DOHH2 (cell line): ENCODE measurements around the gene PDIA4.

Experiments
- H3F3A ChIP-seq: fragments of 200-600 bp; sonication (generic), shearing (Covaris generic); 2 replicates; pipeline ENCODE4 v1.6.0; 2016; ENCODE audit warnings: antibody characterized with exemption, mild to moderate bottlenecking; ENCODE audit not compliant: control insufficient read depth, insufficient read depth
- H3K27ac ChIP-seq: fragments of 200-600 bp; sonication (generic); 2 replicates; pipeline ENCODE4 v1.5.1; 2014; ENCODE audit warnings: low read depth, mild to moderate bottlenecking, low read length, moderate library complexity
- H3K27me3 ChIP-seq: fragments of 200-600 bp; sonication (generic); 2 replicates; pipeline ENCODE4 v1.6.1; 2014; ENCODE audit warnings: mild to moderate bottlenecking, low read length, mixed read lengths; ENCODE audit not compliant: control insufficient read depth
- H3K36me3 ChIP-seq: fragments of 200-600 bp; sonication (generic); 2 replicates; pipeline ENCODE4 v1.6.1; 2014; ENCODE audit warnings: mild to moderate bottlenecking, low read length, moderate library complexity, mixed read lengths; ENCODE audit not compliant: control insufficient read depth
- H3K4me1 ChIP-seq: fragments of 200-600 bp; sonication (generic); 2 replicates; pipeline ENCODE4 v1.6.1; 2014; ENCODE audit warnings: mild to moderate bottlenecking, low read length, mixed read lengths; ENCODE audit not compliant: control insufficient read depth
- H3K4me2 ChIP-seq: fragments of 200-600 bp; sonication (generic); 2 replicates; pipeline ENCODE4 v1.6.0; 2014; ENCODE audit warnings: mild to moderate bottlenecking, low read length, moderate library complexity
- H3K4me3 ChIP-seq: fragments of 200-600 bp; sonication (generic); 2 replicates; pipeline ENCODE4 v1.5.1; 2014; ENCODE audit warnings: mild to moderate bottlenecking, low read length, mixed read lengths
- H3K79me2 ChIP-seq: fragments of 200-600 bp; sonication (generic); 2 replicates; pipeline ENCODE4 v1.6.1; 2014; ENCODE audit warnings: mild to moderate bottlenecking, low read length, mixed read lengths; ENCODE audit not compliant: control insufficient read depth
- H3K9me2 ChIP-seq: fragments of 200-600 bp; sonication (generic); replicated peaks from 2 replicates; pipeline ENCODE4 v1.6.1; 2014; ENCODE audit warnings: mild to moderate bottlenecking, low read length, mixed read lengths; ENCODE audit not compliant: control insufficient read depth
- H3K9me3 ChIP-seq: fragments of 200-600 bp; sonication (generic); 2 replicates; pipeline ENCODE4 v1.6.1; 2014; ENCODE audit warnings: antibody characterized with exemption, low read length, mixed read lengths; ENCODE audit not compliant: control insufficient read depth, insufficient read depth
- H4K20me1 ChIP-seq: fragments of 200-600 bp; sonication (generic); 2 replicates; pipeline ENCODE4 v1.6.0; 2014; ENCODE audit warnings: low read depth, mild to moderate bottlenecking, antibody characterized with exemption, low read length, moderate library complexity; ENCODE audit not compliant: control insufficient read depth, insufficient read depth
- CTCF ChIP-seq: fragments of 200-600 bp; sonication (generic); IDR thresholded peaks from one replicate; pipeline ENCODE4 v1.5.1; 2014; ENCODE audit warnings: antibody characterized with exemption, mild to moderate bottlenecking, low read depth, low read length; ENCODE audit not compliant: poor library complexity, severe bottlenecking
- EZH2phosphoT487 ChIP-seq: fragments of 200-600 bp; sonication (generic); IDR thresholded peaks from 2 replicates; pipeline ENCODE4 v1.6.1; 2017; ENCODE audit warnings: borderline replicate concordance, mild to moderate bottlenecking, antibody characterized with exemption, low read length, moderate library complexity, mixed read lengths

Gene PDIA4

GRCh38 chr7:149028346-149029109 is at the start of gene PDIA4:
Gene PDIA4 (minus strand): TSS chr7:149028505. CDS start chr7:149028408, 97 bp downstream.
- H3K27ac ChIP-seq: peak within 1 kb of the TSS; percentile 75
- peak within 1 kb of the TSS; percentile 88 for H3K4me2 ChIP-seq
- 0 out of 2 replicates have a peak, but pooled peaks cover 13% of the 10 kb centered on the region for H4K20me1 ChIP-seq
- H3K27me3 ChIP-seq: no peaks in the 10 kb centered on the region
- peaks cover 31% of the 10 kb centered on the region for H3K4me1 ChIP-seq
- TF ChIP-seq EZH2phosphoT487: no peak
- peak; percentile 26 for TF ChIP-seq CTCF
- H3K36me3 ChIP-seq: peaks cover 30% of the 10 kb centered on the region
- no peaks in the 10 kb centered on the region for H3K9me3 ChIP-seq
- peak within 1 kb of the TSS; percentile 80 for H3K4me3 ChIP-seq
- H3K9me2 ChIP-seq: no peaks in the 10 kb centered on the region
- H3K79me2 ChIP-seq: peaks cover 51% of the 10 kb centered on the region
- H3F3A ChIP-seq: peaks cover 2% of the 10 kb centered on the region; the same call in 1 of the 2 replicates

GRCh38 chr7:149077594-149077993 is 49.3 kb upstream of the PDIA4 start:
- no peaks in the 10 kb centered on the region for H3F3A ChIP-seq
- no peak overlapping the region for H3K4me3 ChIP-seq
- no peak overlapping the region for H3K27ac ChIP-seq
- H4K20me1 ChIP-seq: no peaks in the 10 kb centered on the region; the same call in 1 of the 2 replicates
- TF ChIP-seq EZH2phosphoT487 (no peak), CTCF (no peak)
- no peak overlapping the region for H3K4me2 ChIP-seq
- peaks cover 15% of the 10 kb centered on the region for H3K79me2 ChIP-seq
- H3K27me3 ChIP-seq: no peaks in the 10 kb centered on the region
- H3K9me3 ChIP-seq: no peaks in the 10 kb centered on the region
- 0 out of 2 replicates have a peak, but pooled peaks cover 3% of the 10 kb centered on the region for H3K4me1 ChIP-seq
- no peaks in the 10 kb centered on the region for H3K9me2 ChIP-seq
- H3K36me3 ChIP-seq: peaks cover 27% of the 10 kb centered on the region

- Histone ChIP-seq H3K27me3 (no peaks in the 10 kb centered on the region), H3K36me3 (peaks cover 47% of the 10 kb centered on the region), H3K4me1 (no peaks in the 10 kb centered on the region), H4K20me1 (no peaks in the 10 kb centered on the region; the same call in 1 of the 2 replicates), H3K4me3 (no peak overlapping the region), H3K9me3 (no peaks in the 10 kb centered on the region), H3K4me2 (no peak overlapping the region), H3K79me2 (peaks cover 6% of the 10 kb centered on the region), H3K27ac (no peak overlapping the region), H3F3A (no peaks in the 10 kb centered on the region), H3K9me2 (no peaks in the 10 kb centered on the region)
- TF ChIP-seq CTCF (no peak), EZH2phosphoT487 (no peak)
These were observed 47.0 kb upstream of the PDIA4 start for GRCh38 chr7:149075286-149075685.
